GM18907 (cell line): ENCODE measurements around the gene RYR1.
"Not testable (repeated sequence)": the region's sequence is repeated elsewhere in the genome, so short reads cannot be mapped to it uniquely, and the experiment has no call there.

Source experiments
- ATAC-seq: cut with Tn5 transposase; IDR thresholded peaks from one replicate; pipeline ENCODE4 v1.9.1; 2021; ENCODE audit warnings: mild to moderate bottlenecking, moderate library complexity; ENCODE audit not compliant: unreplicated experiment

RYR1 gene

GRCh38 chr19:38425810-38426466 is 7.6 kb upstream of the RYR1 start, which contains the start of gene RASGRP4:
Gene RASGRP4 (minus strand): TSS chr19:38426219. CDS start chr19:38426091, 128 bp downstream.
- ATAC-seq, result no peak

GRCh38 chr19:38427035-38427677 is 6.3 kb upstream of the RYR1 start:
- not testable (repeated sequence) for ATAC-seq

GRCh38 chr19:38429055-38429810 is 4.3 kb upstream of the RYR1 start:
- no peak for ATAC-seq

- ATAC-seq, result no peak
Observed at GRCh38 chr19:38429811-38430156, 3.7 kb upstream of the RYR1 start.

- no peak for ATAC-seq
Observed at GRCh38 chr19:38430931-38431330, 2.6 kb upstream of the RYR1 start.

GRCh38 chr19:38434549-38435051 is 1.1 kb downstream of the RYR1 start:
- ATAC-seq, result no peak

GRCh38 chr19:38437295-38437694 is 3.8 kb downstream of the RYR1 start:
- ATAC-seq, result no peak

GRCh38 chr19:38437917-38438316 is 4.4 kb downstream of the RYR1 start:
- no peak for ATAC-seq

- ATAC-seq, result no peak
Observed at GRCh38 chr19:38440592-38440991, 7.1 kb downstream of the RYR1 start.

GRCh38 chr19:38441657-38442348 is 8.3 kb downstream of the RYR1 start:
- no peak for ATAC-seq

- ATAC-seq, result no peak
Observed at GRCh38 chr19:38442736-38443135, 9.2 kb downstream of the RYR1 start.

GRCh38 chr19:38443458-38443999 is 10.0 kb downstream of the RYR1 start:
- ATAC-seq, result no peak

- ATAC-seq, result no peak
Observed at GRCh38 chr19:38444026-38444425, 10.5 kb downstream of the RYR1 start.

GRCh38 chr19:38445362-38445761 is 11.9 kb downstream of the RYR1 start:
- ATAC-seq, result no peak

- ATAC-seq, result no peak
Observed at GRCh38 chr19:38448225-38448624, 14.7 kb downstream of the RYR1 start.

GRCh38 chr19:38449518-38449917 is 16.0 kb downstream of the RYR1 start:
- no peak for ATAC-seq

- ATAC-seq, result no peak
Observed at GRCh38 chr19:38451036-38451435, 17.5 kb downstream of the RYR1 start.

- no peak for ATAC-seq
Observed at GRCh38 chr19:38451629-38452028, 18.1 kb downstream of the RYR1 start.

- no peak for ATAC-seq
Observed at GRCh38 chr19:38452430-38453366, 19.2 kb downstream of the RYR1 start.

GRCh38 chr19:38453596-38453995 is 20.1 kb downstream of the RYR1 start:
- no peak for ATAC-seq
